HFF-Myc (cell line): Measurements from ENCODE around the gene GTPBP8.

Experiments used
- DNase-seq: peaks from one replicate; pipeline ENCODE4 v3.0.0-alpha.2; 2011; ENCODE audit warnings: low read depth; ENCODE audit errors: extremely low read depth
- H3K4me3 ChIP-seq: replicated peaks from 2 replicates; pipeline ENCODE4 v1.5.1; 2011; ENCODE audit warnings: low read depth, mild to moderate bottlenecking, control low read depth, low read length
- CTCF ChIP-seq: IDR thresholded peaks from 2 replicates; pipeline ENCODE4 v1.5.1; 2012; ENCODE audit warnings: mild to moderate bottlenecking, low read depth, low read length, control low read depth; ENCODE audit errors: missing control alignments

GTPBP8 gene

GRCh38 chr3:112974894-112975293 is 15.9 kb upstream of the GTPBP8 start, which contains the start of gene CD200R1:
TSS of gene CD200R1 (minus strand) at chr3:112975103. CDS start at chr3:112974857, 246 bp downstream.
- no peak within 1 kb of the TSS for H3K4me3 ChIP-seq
- no peak for DNase-seq
- TF ChIP-seq CTCF = no peak

GRCh38 chr3:112976001-112976400 is 14.8 kb upstream of the GTPBP8 start:
- no peak overlapping the region for H3K4me3 ChIP-seq
- no peak for TF ChIP-seq CTCF
- DNase-seq = no peak

GRCh38 chr3:112976953-112977352 is 13.8 kb upstream of the GTPBP8 start:
- H3K4me3 ChIP-seq = no peak overlapping the region
- no peak for DNase-seq
- no peak for TF ChIP-seq CTCF

- no peak overlapping the region for H3K4me3 ChIP-seq
- DNase-seq = peak; percentile 9
- TF ChIP-seq CTCF = peak; percentile 39
These were observed 11.4 kb upstream of the GTPBP8 start for GRCh38 chr3:112979244-112979832.

- no peak for DNase-seq
- TF ChIP-seq CTCF = no peak
- H3K4me3 ChIP-seq = no peak overlapping the region
These were observed 10.7 kb upstream of the GTPBP8 start for GRCh38 chr3:112980080-112980479.

GRCh38 chr3:112982710-112983109 is 8.1 kb upstream of the GTPBP8 start:
- DNase-seq = no peak
- no peak overlapping the region for H3K4me3 ChIP-seq
- no peak for TF ChIP-seq CTCF

- TF ChIP-seq CTCF = no peak
- no peak overlapping the region for H3K4me3 ChIP-seq
- no peak for DNase-seq
These were observed 6.3 kb upstream of the GTPBP8 start for GRCh38 chr3:112984485-112984884.
